HG02981 (cell line): ENCODE data around the gene WNK3.
"Not testable (repeated sequence)": the region's sequence is repeated elsewhere in the genome, so short reads cannot be mapped to it uniquely, and the experiment has no call there.

Experiments used
- ATAC-seq: cut with Tn5 transposase; IDR thresholded peaks from one replicate; pipeline ENCODE4 v1.9.1; 2021; ENCODE audit warnings: mild to moderate bottlenecking, moderate library complexity; ENCODE audit not compliant: unreplicated experiment

Gene WNK3

DNA sequence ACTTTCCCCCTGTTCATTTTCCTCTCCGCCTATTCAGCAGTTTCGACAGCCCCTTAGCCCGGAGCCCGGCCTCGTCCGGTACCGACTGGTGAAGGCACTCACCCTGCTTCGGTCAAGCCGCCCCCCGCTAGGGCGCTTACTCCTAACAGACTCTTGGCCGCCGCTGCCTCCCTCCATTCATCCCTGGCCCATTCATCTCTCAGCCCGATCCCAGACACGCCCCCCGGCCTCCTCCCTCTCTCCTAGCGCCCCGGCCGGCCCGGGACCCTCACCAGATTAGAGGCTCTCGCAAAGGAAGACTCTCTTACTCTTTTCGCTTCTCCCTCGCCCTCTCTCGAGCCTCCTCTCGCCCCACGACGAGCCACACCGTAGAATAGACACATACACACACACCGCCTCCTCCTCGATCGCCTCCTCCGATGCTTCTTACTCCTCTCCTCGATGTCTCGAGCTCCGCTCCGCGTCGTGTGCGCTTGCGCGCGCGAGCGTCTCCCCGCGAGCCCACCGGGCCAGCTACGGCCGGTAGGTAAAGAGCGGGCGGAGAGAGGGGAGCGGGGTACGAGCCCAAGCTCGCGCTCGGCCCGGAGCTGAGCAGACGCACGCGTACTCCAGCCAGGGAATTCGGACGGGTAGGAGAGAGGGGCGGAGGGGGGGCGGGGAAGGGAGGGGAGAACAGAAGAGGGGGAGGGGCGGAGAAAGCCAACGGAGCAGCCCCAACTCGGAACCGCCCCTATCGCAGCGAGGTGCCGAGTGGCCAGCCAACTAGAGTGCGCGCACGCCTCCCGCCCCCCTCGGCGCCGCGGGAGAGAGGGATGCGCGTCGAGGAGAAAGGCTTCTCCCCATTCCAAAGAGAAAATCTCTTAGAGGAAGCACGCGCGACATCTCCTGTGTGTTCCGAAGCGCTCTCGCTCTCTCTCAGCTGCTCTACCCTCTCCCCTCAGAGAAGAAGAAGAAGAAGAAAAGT, at the start of gene WNK3:
WNK3 (minus strand) TSS at position 633 of the 964 bp plus-strand sequence.
- no peak for ATAC-seq

GRCh38 chrX:54407266-54407665, 49.4 kb upstream of the WNK3 start:
- ATAC-seq, result no peak

DNA sequence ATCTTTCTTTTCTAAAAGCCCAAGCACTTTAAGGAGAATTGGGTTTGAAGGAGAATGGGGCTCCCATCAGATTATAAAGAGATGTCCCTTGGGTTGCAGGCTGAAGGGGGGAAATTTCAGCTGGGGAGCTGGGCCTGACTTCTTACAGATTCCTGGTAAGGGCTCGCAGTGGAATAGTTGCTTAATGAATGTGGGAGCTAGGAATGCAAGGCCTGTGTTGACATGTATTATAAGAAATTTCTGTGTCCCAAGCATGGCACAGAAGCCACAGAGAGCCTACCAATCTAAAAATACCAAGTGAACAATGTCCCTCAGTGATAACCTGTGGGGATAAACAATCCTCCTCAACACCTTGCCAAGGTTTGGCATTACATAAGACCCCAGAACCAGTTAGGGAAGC, 39.3 kb upstream of the WNK3 start:
- ATAC-seq, result no peak

DNA sequence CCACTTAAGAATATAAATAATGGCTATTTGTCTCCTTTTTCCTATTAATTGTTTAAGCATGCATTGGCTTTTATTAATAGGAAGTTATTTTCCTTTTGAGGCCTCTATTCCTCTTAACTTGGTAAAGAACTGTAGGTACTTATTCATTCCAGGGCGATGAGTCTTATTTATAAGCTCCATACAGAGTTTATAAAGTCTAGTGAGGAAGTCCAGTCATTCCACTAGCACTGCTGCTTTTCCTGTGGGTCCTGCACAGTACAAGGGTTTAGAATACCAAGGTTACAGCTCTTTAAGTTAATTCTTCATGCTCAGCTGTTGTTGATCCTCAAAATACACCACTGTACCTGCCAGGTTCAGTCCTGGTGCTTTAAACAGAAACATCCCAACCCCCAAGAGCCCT, 28.5 kb upstream of the WNK3 start:
- ATAC-seq, result no peak

DNA sequence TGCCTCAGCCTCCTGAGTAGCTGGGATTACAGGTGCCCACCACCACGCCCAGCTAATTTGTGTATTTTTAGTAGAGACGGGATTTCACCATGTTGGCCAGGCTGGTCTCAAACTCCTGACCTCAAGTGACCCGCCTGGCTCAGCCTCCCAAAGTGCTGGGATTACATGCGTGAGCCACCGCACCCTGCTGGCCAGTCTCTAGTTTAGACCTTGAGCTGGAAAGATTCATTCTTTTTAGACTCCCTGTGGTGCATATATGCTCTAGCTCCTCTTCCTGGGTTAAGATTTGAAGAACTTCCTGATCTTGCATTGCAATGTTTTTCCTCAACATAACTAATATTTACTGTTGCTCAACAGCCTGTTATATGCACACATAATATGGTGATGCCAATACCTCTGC, 26.8 kb upstream of the WNK3 start:
- not testable (repeated sequence) for ATAC-seq

DNA sequence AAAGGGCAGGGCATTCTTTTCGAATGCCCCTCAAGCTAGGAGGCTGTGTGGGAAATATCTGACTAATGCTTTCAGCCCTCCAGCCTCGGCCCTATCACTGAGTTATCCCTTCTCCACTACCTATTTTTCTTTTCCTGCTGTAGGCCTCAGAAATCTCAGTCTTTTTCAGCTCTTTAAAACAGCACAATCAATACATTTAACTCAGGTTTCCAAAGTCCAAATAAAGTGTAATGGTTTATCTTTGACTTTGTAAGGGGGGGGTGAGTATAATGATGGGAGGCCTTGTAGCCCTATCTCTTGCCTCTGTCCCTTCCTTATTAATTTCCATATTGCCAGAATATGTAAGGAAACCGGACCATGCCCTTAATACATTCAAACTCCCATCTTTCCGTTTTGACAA, 1.6 kb upstream of the WNK3 start:
- no peak for ATAC-seq

DNA sequence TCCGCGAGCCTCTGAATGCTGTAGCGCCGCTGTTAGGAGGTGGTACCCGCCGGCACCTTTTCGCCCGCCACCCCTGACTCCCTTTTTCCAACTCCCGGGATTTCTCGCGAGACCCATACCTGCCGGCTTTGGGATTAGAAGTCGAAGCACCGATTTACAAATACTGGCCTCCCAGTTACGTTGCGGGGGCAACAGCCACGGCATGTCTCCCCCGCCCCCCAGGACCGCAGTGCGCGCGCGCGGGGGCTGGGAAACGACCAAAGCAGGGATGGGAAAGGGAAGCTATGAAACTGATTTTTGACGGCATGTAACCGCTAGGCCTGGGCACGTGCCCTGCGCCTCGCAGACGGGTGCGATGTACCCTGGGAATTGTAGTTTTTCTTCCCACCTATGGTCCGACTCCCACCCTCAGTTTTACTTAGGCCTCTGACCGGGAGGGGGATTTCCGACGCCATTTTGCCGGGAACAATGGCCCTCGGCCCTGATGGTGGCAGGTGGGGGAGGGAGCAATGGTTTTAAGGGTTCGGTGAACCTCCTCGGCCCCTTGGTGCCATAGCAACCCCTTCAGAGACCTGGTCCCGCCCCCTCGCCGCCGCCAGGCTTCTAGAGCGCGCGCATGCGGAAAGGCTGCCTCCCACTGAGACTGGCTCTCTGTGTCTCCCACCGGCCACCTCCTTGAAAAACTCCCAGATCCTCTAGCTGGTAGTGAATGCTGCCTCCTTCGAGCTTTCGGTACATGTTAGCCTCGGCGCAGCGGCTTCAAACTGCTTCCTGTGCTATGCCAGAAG, 772 bp upstream of the WNK3 start:
- ATAC-seq, result peak; percentile 54

DNA sequence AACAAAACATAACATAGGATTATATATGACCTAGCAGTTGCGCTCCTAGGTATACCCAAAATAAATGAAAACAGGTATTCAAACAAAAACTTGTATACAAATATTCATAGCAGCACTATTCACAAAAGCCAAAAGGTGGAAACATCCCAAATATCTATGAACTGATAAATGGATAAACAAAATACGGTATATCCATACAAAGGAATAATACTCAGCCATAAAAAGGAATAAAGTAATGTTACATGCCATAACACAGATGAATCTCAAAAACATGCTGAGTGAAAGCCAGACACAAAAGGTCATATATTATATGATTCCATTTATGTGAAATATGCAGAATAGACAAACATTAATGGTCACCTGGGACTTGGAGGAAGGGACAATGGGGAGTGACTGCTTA, 5.2 kb downstream of the WNK3 start:
- no peak for ATAC-seq

DNA sequence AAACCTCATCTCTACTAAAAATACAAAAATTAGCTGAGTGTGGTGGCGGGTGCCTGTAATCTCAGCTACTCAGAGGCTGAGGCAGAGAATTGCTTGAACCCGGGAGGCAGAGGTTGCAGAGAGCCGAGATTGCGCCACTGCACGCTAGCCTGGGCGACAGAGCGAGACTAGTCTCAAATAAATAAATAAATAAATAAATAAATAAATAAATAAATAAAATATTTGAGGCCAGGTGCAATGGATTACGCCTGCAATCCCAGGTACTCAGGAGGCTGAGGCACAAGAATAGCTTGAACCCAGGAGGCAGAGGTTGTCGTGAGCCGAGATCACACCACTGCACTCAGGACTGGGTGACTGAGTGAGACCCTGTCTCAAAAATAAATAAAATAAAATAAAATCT, 20.5 kb downstream of the WNK3 start:
- ATAC-seq, result not testable (repeated sequence)

DNA sequence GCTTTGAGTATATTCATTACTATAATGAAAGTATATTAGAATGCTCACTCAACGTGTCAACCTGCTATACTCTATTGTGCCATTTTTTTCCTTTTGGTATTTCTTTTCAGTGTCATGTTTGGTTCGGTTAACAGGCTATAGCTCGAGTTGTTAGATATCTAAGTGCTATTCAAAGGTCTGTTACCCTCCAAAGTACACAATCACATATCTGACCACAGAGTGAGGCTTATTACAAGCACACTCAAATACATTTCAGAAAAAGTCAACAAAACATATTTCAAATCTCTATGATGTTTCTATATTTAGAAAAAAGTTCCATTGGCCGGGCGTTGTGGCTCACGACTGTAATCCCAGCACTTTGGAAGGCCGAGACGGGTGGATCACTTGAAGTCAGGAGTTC, 32.8 kb downstream of the WNK3 start:
- ATAC-seq, result no peak

GRCh38 chrX:54320067-54320466, 37.8 kb downstream of the WNK3 start:
- ATAC-seq, result no peak

DNA sequence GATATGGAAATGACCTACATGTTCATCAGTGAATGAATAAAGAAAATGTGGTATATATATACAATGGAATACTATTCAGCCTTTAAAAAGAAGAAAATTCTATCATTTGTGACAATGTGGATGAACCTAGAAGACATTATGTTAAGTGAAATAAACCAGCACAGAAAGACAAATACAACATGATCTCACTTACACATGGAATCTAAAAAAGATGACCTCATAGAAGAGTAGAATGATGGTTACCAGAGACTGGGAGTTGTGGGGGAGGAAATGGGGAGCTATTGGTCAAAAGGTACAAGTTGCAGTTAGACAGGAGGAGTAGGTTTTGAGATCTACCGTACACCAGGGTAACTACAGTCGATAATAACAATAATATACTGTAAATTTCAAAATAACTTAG, 51.5 kb downstream of the WNK3 start:
- no peak for ATAC-seq

DNA sequence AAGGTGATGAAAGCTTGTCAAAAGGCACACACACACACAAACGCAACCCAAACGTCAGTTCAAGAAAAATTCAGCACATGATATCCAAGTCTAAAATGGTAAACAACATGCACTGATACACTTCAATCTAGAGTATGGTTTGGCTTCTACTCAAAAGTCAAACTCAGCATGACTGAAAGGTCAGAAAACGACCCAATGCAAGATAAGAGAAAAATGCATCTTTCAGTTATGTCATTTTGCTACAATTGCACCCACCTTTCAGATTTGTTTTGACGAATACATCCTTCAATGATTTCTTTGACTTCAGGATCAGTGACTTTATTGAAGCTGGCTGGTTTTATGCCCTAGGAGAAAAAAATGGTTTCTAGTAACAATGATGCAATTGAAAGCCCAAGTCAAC, 56.3 kb downstream of the WNK3 start:
- no peak for ATAC-seq

DNA sequence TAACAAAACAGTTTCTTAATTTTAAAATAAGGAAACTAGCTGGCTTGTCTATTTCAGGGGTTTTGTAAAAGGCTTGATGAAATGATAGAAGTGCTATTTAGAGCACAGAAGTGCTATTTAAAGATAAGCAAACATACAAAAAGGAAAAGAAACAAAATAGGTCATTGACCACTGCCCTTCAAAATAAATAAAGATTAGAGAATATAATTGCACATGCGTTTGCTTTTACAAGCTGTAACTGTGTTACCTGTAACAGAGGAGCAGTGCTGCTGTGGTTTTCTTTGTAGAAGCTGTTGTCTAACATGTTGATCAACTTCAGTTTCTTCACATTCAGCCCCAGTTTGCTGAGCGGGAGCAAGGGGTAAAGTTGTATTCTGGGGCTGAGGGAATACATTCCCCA, 63.5 kb downstream of the WNK3 start:
- no peak for ATAC-seq

DNA sequence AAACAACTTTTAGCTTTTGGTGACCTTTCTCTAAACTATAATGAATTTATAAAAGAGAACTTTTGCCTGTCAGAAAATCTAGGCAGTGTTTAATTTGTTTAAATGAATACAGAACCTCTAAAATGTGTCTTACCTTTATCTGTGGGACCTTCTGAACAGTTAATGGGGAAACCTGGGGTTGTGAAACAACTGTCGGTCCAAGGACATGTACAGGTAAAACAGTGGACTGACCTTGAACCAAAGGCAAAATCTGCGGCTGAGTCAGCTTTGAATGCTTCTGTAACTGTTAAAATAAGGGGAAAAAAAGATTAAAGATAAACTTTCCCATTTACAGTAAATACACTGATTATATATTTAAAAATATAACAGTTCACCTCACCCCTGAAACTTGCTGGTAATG, 65.1 kb downstream of the WNK3 start:
- no peak for ATAC-seq

GRCh38 chrX:54291758-54292157, 66.1 kb downstream of the WNK3 start:
- no peak for ATAC-seq

DNA sequence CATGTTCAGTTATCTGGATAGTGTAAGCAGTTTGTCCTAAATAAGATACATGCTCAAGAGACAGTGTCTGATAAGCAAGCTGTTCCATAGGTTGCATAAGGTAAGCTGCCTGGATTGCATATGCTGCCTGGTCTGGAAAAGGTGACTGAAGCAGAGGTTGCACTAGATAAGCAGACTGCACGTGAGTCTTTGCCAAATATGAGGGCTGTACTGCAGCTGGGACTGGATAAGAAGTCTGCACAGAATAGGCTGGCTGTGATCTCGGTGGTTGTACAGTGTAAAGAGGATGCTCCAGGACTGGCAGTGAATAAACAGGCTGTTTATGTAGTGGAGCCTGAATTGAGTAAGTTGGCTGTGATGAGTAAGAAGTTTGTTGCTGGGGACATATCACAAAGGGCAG, 68.9 kb downstream of the WNK3 start:
- no peak for ATAC-seq

DNA sequence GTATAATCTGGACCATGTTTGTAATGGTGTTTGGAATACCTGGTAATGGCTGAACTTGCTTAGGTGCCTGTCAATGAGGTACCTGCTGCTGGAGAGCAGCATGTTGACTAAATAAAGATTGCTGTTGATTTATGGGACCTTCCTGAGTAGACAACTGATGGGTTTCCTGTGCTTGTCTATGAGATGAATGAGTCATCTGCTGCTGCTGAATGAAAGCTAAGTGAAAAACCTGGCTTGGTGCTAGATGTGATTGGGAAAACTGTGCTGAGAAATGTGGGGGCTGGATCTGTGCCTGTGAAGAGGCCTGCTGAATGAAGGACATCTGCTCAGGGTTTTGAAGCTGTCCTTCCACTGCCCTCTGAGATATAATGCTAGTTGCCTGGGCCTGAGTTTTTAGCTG, 69.6 kb downstream of the WNK3 start:
- ATAC-seq, result no peak

- no peak for ATAC-seq
Observed at GRCh38 chrX:54281676-54282075, 76.2 kb downstream of the WNK3 start.

DNA sequence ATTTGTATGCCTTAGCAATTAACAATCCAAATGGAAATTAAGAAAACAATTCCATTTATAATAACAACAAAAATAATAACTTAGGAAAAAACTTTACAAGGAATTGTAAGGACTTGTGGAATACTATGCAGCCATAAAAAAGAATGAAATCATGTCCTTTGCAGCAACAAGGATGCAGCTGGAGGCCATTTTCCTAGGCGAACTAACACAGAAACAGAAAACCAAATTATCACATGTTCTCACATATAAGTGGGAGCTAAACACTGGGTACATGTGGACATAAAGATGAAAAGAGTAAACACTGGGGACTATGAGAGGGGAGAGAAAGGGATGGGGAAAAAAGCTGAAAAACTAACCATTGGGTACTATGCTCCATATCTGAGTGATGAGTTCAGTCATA, 77.4 kb downstream of the WNK3 start:
- no peak for ATAC-seq

- no peak for ATAC-seq
Observed at GRCh38 chrX:54271664-54272063, 86.2 kb downstream of the WNK3 start.

GRCh38 chrX:54248309-54248708, 109.5 kb downstream of the WNK3 start:
- no peak for ATAC-seq
